ENCODE results near the gene ZNF547.

DNA sequence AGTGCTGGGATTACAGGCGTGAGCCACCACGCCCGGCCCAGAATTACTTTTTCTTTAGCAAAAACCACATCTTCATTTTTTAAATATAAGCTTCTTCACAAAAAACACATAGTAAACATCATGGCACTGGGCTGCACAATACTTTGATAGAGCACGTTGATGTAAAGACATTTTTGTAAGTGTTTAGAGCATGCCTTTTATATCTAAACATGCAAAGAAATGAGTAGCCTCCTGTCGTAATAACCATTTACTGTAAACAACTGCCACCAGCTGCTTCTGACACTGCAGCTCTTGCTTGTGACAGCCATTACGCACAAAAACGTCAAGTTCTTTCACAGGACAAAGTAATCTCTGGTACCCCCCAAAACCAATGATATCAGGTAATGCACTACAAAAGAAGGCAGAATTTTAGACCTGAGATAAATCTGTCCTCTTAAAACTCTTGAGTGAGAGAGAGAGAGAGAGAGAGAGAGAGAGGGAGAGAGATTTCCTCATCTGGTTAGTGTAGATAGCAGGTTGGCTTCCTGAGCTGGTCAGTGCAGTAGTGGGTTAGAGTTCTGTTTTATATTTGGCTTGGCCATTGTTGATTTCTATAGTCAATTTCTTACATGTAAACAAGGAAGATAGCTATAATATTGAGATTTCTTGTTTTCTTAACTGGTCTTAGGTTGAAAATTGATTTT lies 19.6 kb downstream of the ZNF547 start:
- TF ChIP-seq, protein P1, sequence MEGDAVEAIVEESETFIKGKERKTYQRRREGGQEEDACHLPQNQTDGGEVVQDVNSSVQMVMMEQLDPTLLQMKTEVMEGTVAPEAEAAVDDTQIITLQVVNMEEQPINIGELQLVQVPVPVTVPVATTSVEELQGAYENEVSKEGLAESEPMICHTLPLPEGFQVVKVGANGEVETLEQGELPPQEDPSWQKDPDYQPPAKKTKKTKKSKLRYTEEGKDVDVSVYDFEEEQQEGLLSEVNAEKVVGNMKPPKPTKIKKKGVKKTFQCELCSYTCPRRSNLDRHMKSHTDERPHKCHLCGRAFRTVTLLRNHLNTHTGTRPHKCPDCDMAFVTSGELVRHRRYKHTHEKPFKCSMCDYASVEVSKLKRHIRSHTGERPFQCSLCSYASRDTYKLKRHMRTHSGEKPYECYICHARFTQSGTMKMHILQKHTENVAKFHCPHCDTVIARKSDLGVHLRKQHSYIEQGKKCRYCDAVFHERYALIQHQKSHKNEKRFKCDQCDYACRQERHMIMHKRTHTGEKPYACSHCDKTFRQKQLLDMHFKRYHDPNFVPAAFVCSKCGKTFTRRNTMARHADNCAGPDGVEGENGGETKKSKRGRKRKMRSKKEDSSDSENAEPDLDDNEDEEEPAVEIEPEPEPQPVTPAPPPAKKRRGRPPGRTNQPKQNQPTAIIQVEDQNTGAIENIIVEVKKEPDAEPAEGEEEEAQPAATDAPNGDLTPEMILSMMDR (IDR thresholded peaks at IDR 0.05; ENCODE audit: low read depth, low read length, poor library complexity, severe bottlenecking), result no peak
- no peak for TF ChIP-seq EZH2phosphoT487 (IDR thresholded peaks at IDR 0.05; ENCODE audit: borderline replicate concordance, low read length)

All from DOHH2 (cell line).